HEK293 (cell line): ENCODE measurements around the gene TPRG1.
A peak's percentile ranks its signal among the peaks of the same experiment; 100 is the strongest.

Experiments used
- FEZF1 ChIP-seq: fragments of 450-650 bp; formaldehyde crosslinking; IDR thresholded peaks from 2 replicates; pipeline ENCODE4 v1.5.1; 2016; ENCODE audit warnings: missing biosample characterization, missing genetic modification characterization
- GLI2 ChIP-seq: fragments of 450-650 bp; formaldehyde crosslinking; IDR thresholded peaks from 2 replicates; pipeline ENCODE4; 2017; ENCODE audit warnings: missing biosample characterization, missing genetic modification characterization, low read depth, borderline replicate concordance
- KLF16 ChIP-seq: fragments of 450-650 bp; formaldehyde crosslinking; IDR thresholded peaks from 2 replicates; pipeline ENCODE4 v1.5.1; 2017; ENCODE audit warnings: missing biosample characterization, missing genetic modification characterization
- MZF1 ChIP-seq: fragments of 450-650 bp; formaldehyde crosslinking; IDR thresholded peaks from 2 replicates; pipeline ENCODE4 v1.5.1; 2017; ENCODE audit warnings: missing biosample characterization, missing genetic modification characterization, borderline replicate concordance
- OSR2 ChIP-seq: fragments of 450-650 bp; formaldehyde crosslinking; IDR thresholded peaks from 2 replicates; pipeline ENCODE4 v1.5.1; 2016; ENCODE audit warnings: missing biosample characterization, missing genetic modification characterization
- PRDM1 ChIP-seq: fragments of 450-650 bp; formaldehyde crosslinking; IDR thresholded peaks from 2 replicates; pipeline ENCODE4; 2016; ENCODE audit warnings: missing biosample characterization, missing genetic modification characterization
- RBAK ChIP-seq: fragments of 450-650 bp; formaldehyde crosslinking; IDR thresholded peaks from 2 replicates; pipeline ENCODE4 v1.5.1; 2016; ENCODE audit warnings: missing biosample characterization, missing genetic modification characterization
- YY1 ChIP-seq: fragments of 450-650 bp; formaldehyde crosslinking; IDR thresholded peaks from 2 replicates; pipeline ENCODE4 v1.5.1; 2018; ENCODE audit warnings: missing biosample characterization, missing genetic modification characterization
- ZBTB10 ChIP-seq: fragments of 450-650 bp; formaldehyde crosslinking; IDR thresholded peaks from 2 replicates; pipeline ENCODE4 v1.5.1; 2016; ENCODE audit warnings: missing biosample characterization, missing genetic modification characterization
- ZBTB7A ChIP-seq: fragments of 450-650 bp; formaldehyde crosslinking; IDR thresholded peaks from 2 replicates; pipeline ENCODE4 v1.5.1; 2016; ENCODE audit warnings: low read depth, missing biosample characterization, missing genetic modification characterization
- ZEB2 ChIP-seq: fragments of 450-650 bp; formaldehyde crosslinking; IDR thresholded peaks from 2 replicates; pipeline ENCODE4 v1.5.1; 2016; ENCODE audit warnings: missing biosample characterization, missing genetic modification characterization
- ZNF157 ChIP-seq: fragments of 450-650 bp; formaldehyde crosslinking; IDR thresholded peaks from 2 replicates; pipeline ENCODE4 v1.5.1; 2016; ENCODE audit warnings: missing biosample characterization, missing genetic modification characterization
- ZNF214 ChIP-seq: fragments of 450-650 bp; formaldehyde crosslinking; IDR thresholded peaks from 2 replicates; pipeline ENCODE4 v1.5.1; 2017; ENCODE audit warnings: missing biosample characterization, mild to moderate bottlenecking, missing genetic modification characterization, borderline replicate concordance
- ZNF23 ChIP-seq: fragments of 450-650 bp; formaldehyde crosslinking; IDR thresholded peaks from 2 replicates; pipeline ENCODE4 v1.5.1; 2016; ENCODE audit warnings: missing biosample characterization, missing genetic modification characterization, borderline replicate concordance
- ZNF24 ChIP-seq: fragments of 450-650 bp; formaldehyde crosslinking; IDR thresholded peaks from 2 replicates; pipeline ENCODE4 v1.5.1; 2016; ENCODE audit warnings: missing biosample characterization, missing genetic modification characterization
- ZNF37A ChIP-seq: fragments of 450-650 bp; IDR thresholded peaks from 2 replicates; pipeline ENCODE4 v1.5.1; 2018; ENCODE audit warnings: missing biosample characterization, missing genetic modification characterization
- ZNF394 ChIP-seq: fragments of 450-650 bp; formaldehyde crosslinking; IDR thresholded peaks from 2 replicates; pipeline ENCODE4 v1.5.1; 2016; ENCODE audit warnings: missing biosample characterization, missing genetic modification characterization, mild to moderate bottlenecking, moderate library complexity, borderline replicate concordance
- ZNF426 ChIP-seq: fragments of 450-650 bp; formaldehyde crosslinking; IDR thresholded peaks from 2 replicates; pipeline ENCODE4 v1.5.1; 2017; ENCODE audit warnings: missing biosample characterization, missing genetic modification characterization, mild to moderate bottlenecking, inconsistent platforms, moderate library complexity
- ZNF449 ChIP-seq: fragments of 450-650 bp; formaldehyde crosslinking; IDR thresholded peaks from 2 replicates; pipeline ENCODE4 v1.5.1; 2017; ENCODE audit warnings: missing biosample characterization, mild to moderate bottlenecking, missing genetic modification characterization, moderate library complexity
- ZNF473 ChIP-seq: fragments of 450-650 bp; formaldehyde crosslinking; IDR thresholded peaks from 2 replicates; pipeline ENCODE4 v1.5.1; 2017; ENCODE audit warnings: missing biosample characterization, missing genetic modification characterization
- ZNF48 ChIP-seq: fragments of 450-650 bp; formaldehyde crosslinking; IDR thresholded peaks from 2 replicates; pipeline ENCODE4 v1.5.1; 2016; ENCODE audit warnings: missing biosample characterization, missing genetic modification characterization
- ZNF501 ChIP-seq: fragments of 450-650 bp; formaldehyde crosslinking; IDR thresholded peaks from 2 replicates; pipeline ENCODE4 v1.5.1; 2016; ENCODE audit warnings: missing biosample characterization, missing genetic modification characterization
- ZNF521 ChIP-seq: fragments of 450-650 bp; formaldehyde crosslinking; IDR thresholded peaks from 2 replicates; pipeline ENCODE4 v1.5.1; 2017; ENCODE audit warnings: missing biosample characterization, mild to moderate bottlenecking, missing genetic modification characterization
- ZNF544 ChIP-seq: fragments of 450-650 bp; formaldehyde crosslinking; IDR thresholded peaks from 2 replicates; pipeline ENCODE4 v1.5.0; 2017; ENCODE audit warnings: missing biosample characterization, missing genetic modification characterization
- ZNF596 ChIP-seq: fragments of 450-650 bp; IDR thresholded peaks from 2 replicates; pipeline ENCODE4 v1.5.0; 2018; ENCODE audit warnings: missing biosample characterization, mild to moderate bottlenecking, missing genetic modification characterization, moderate library complexity
- ZNF701 ChIP-seq: fragments of 450-650 bp; formaldehyde crosslinking; IDR thresholded peaks from 2 replicates; pipeline ENCODE4 v1.5.1; 2016; ENCODE audit warnings: missing biosample characterization, missing genetic modification characterization
- ZNF747 ChIP-seq: fragments of 450-650 bp; formaldehyde crosslinking; IDR thresholded peaks from 2 replicates; pipeline ENCODE4 v1.5.1; 2016; ENCODE audit warnings: missing biosample characterization, missing genetic modification characterization
- ZNF791 ChIP-seq: fragments of 450-650 bp; formaldehyde crosslinking; IDR thresholded peaks from 2 replicates; pipeline ENCODE4 v1.5.1; 2016; ENCODE audit warnings: missing biosample characterization, missing genetic modification characterization
- ZSCAN30 ChIP-seq: fragments of 450-650 bp; IDR thresholded peaks from 2 replicates; pipeline ENCODE4 v1.5.1; 2018; ENCODE audit warnings: missing biosample characterization, mild to moderate bottlenecking, missing genetic modification characterization, moderate library complexity
- ZSCAN5A ChIP-seq: fragments of 450-650 bp; formaldehyde crosslinking; IDR thresholded peaks from 2 replicates; pipeline ENCODE4 v1.5.1; 2016; ENCODE audit warnings: missing biosample characterization, missing genetic modification characterization
- TF ChIP-seq, protein P1 (sequence below): IDR thresholded peaks from 2 replicates; pipeline ENCODE4 v1.6.1; 2011; ENCODE audit warnings: mild to moderate bottlenecking, low read depth, low read length, borderline replicate concordance
- TF ChIP-seq, protein P2 (sequence below): fragments of 450-650 bp; formaldehyde crosslinking; IDR thresholded peaks from 2 replicates; pipeline ENCODE4 v1.5.1; 2017; ENCODE audit warnings: missing biosample characterization, missing genetic modification characterization

TPRG1 gene

DNA sequence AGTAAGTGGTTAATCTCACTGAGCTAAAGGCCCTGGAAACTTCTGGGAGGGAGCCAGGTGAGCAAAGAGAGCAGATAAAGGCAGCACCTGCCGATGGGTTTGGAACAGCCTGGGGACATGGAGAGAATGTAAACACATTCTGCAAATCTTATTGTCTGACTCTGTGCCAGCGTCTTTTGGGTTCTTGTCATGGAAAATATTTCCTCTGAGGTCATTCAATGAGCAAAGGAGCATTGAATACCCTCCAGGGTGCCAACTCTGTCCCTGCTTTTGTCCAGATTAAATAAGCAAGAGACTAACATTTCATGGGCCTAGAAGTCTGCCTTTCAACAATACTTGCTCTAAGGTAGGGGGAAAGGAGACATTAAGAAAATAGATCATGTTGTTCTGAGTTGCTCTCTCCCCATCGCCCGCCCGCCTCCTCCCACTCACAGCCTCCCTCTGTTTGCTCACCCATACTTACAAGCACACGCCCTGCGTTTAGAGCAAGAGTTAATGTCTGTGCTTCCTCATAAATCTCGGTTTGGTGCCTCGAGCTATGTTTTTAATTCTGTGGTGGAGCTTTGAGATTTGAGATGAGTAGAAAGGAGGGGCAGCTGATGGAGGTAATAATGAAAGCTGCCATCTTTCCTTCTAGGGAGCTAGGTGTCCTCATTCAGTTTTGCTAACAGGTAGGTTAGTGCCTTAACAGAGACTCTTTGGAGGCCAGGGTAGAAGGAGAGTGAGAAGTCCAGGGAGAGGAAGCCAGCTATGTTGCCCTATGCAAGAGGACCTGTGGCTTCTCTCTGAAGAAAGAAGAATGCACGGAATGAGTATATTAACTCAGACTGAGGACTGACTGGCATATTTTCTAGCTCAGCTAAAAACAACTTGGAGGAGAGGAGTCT is 132.9 kb downstream of the TPRG1 start (continued):
- no peak for TF ChIP-seq ZNF791 (tag by site-specific recombination)
- no peak for TF ChIP-seq ZNF23 (tag by site-specific recombination)
- TF ChIP-seq YY1 (tag by site-specific recombination), result no peak
- TF ChIP-seq, protein P1, sequence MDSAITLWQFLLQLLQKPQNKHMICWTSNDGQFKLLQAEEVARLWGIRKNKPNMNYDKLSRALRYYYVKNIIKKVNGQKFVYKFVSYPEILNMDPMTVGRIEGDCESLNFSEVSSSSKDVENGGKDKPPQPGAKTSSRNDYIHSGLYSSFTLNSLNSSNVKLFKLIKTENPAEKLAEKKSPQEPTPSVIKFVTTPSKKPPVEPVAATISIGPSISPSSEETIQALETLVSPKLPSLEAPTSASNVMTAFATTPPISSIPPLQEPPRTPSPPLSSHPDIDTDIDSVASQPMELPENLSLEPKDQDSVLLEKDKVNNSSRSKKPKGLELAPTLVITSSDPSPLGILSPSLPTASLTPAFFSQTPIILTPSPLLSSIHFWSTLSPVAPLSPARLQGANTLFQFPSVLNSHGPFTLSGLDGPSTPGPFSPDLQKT, result no peak
- 0 out of 2 replicates have a peak, but pooled peaks have one; percentile 32 for TF ChIP-seq ZNF394 (tag by site-specific recombination)
- no peak for TF ChIP-seq ZNF701
- no peak for TF ChIP-seq KLF16
- TF ChIP-seq FEZF1 (tag by site-specific recombination), result peak; percentile 86
- TF ChIP-seq OSR2 (tag by site-specific recombination), result peak; percentile 55
- peak; percentile 50; the same call in 1 of the 2 replicates for TF ChIP-seq ZNF501 (tag by site-specific recombination)
- TF ChIP-seq ZSCAN5A, result no peak
- TF ChIP-seq GLI2 (tag by site-specific recombination), result peak; percentile 34; the same call in 1 of the 2 replicates
- TF ChIP-seq ZSCAN30, result peak; percentile 23; the same call in 1 of the 2 replicates
- peak; percentile 46 for TF ChIP-seq ZEB2 (tag by site-specific recombination)
- TF ChIP-seq ZNF473 (tag by site-specific recombination), result no peak
- TF ChIP-seq ZNF24, result no peak
- no peak for TF ChIP-seq ZNF521 (tag by site-specific recombination)
- TF ChIP-seq ZNF747 (tag by site-specific recombination), result no peak
- no peak for TF ChIP-seq ZBTB10 (tag by site-specific recombination)
- TF ChIP-seq MZF1 (tag by site-specific recombination), result no peak
- TF ChIP-seq ZNF48 (tag by site-specific recombination), result no peak
- no peak for TF ChIP-seq PRDM1 (tag by site-specific recombination)
- no peak for TF ChIP-seq ZNF37A (tag by site-specific recombination)
- TF ChIP-seq ZNF544, result no peak
- TF ChIP-seq, protein P2, sequence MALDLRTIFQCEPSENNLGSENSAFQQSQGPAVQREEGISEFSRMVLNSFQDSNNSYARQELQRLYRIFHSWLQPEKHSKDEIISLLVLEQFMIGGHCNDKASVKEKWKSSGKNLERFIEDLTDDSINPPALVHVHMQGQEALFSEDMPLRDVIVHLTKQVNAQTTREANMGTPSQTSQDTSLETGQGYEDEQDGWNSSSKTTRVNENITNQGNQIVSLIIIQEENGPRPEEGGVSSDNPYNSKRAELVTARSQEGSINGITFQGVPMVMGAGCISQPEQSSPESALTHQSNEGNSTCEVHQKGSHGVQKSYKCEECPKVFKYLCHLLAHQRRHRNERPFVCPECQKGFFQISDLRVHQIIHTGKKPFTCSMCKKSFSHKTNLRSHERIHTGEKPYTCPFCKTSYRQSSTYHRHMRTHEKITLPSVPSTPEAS, result no peak
- peak; percentile 30; the same call in 1 of the 2 replicates for TF ChIP-seq ZNF596 (tag by site-specific recombination)
- no peak for TF ChIP-seq RBAK (tag by site-specific recombination)
- no peak for TF ChIP-seq ZNF449 (tag by site-specific recombination)
- no peak for TF ChIP-seq ZNF426 (tag by site-specific recombination)
- no peak for TF ChIP-seq ZNF157 (tag by site-specific recombination)
- TF ChIP-seq ZBTB7A (tag by site-specific recombination), result no peak
- TF ChIP-seq ZNF214, result no peak
